ENCODE data around the gene SLU7.
"Not testable (repeated sequence)": the region's sequence is repeated elsewhere in the genome, so short reads cannot be mapped to it uniquely, and the experiment has no call there.

The SLU7 gene

DNA sequence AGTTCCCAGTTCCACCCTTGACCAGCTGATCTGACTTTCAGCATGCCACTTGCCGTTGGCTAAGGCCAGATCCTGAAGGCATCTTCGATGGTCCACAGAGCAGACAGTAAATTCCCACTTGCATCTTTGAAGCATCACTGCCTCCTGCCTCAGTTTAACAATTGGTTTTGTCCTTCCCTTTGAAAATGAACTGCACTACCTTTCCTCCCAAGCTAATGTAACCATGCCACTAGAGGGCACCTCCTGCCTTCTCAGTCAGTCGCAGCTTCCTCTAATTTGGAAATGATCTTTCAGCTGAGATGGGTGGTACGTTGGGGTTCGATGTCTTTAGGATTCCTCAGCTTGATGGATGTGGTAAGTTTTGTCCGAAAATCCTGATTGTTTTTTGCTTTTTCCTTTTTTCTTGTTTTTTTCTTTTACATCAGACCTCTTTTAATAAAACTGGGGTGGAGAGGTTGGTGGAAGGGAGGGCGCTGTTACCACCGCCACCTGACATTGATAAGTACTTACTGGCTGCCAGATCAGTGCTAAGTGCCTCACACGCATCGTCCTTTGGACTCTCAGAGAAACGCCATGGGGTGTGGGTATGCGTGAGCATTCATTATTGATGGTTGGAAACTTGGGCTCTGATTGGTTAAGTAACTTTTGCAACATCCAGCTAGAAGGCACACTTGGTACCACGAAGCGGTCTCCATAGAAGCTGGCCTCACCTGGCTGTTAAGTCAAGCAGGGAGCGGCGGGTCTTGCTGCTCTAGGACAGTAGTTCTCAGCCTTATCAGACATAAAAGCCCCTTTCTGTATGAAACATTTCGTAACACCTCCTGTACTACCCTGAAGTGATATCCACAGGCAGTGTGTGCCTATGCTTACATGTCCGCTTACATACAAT lies 19.7 kb upstream of the SLU7 start:
- TF ChIP-seq, protein P1, sequence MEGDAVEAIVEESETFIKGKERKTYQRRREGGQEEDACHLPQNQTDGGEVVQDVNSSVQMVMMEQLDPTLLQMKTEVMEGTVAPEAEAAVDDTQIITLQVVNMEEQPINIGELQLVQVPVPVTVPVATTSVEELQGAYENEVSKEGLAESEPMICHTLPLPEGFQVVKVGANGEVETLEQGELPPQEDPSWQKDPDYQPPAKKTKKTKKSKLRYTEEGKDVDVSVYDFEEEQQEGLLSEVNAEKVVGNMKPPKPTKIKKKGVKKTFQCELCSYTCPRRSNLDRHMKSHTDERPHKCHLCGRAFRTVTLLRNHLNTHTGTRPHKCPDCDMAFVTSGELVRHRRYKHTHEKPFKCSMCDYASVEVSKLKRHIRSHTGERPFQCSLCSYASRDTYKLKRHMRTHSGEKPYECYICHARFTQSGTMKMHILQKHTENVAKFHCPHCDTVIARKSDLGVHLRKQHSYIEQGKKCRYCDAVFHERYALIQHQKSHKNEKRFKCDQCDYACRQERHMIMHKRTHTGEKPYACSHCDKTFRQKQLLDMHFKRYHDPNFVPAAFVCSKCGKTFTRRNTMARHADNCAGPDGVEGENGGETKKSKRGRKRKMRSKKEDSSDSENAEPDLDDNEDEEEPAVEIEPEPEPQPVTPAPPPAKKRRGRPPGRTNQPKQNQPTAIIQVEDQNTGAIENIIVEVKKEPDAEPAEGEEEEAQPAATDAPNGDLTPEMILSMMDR (IDR thresholded peaks at IDR 0.05), result peak; percentile 65
- H3K4me3 Mint-ChIP-seq, result peak overlapping the region; percentile 78
- H3K36me3 Mint-ChIP-seq (ENCODE audit: low read depth), result no peaks in the 10 kb centered on the region
- H3K9me3 Mint-ChIP-seq, result no peaks in the 10 kb centered on the region
- DNase-seq, result peak; percentile 48
- H3K27me3 Mint-ChIP-seq (ENCODE audit: low read depth, poor library complexity), result no peaks in the 10 kb centered on the region
- no peak overlapping the region for H3K27ac Mint-ChIP-seq
- H3K4me1 Mint-ChIP-seq, result peaks cover 44% of the 10 kb centered on the region

- peaks cover 57% of the 10 kb centered on the region for H3K4me1 Mint-ChIP-seq
- no peak overlapping the region for H3K27ac Mint-ChIP-seq
- H3K9me3 Mint-ChIP-seq, result no peaks in the 10 kb centered on the region
- DNase-seq, result no peak
- TF ChIP-seq, protein P1 (IDR thresholded peaks at IDR 0.05), result no peak
- H3K4me3 Mint-ChIP-seq, result no peak overlapping the region
- H3K27me3 Mint-ChIP-seq (ENCODE audit: low read depth, poor library complexity), result no peaks in the 10 kb centered on the region
- H3K36me3 Mint-ChIP-seq (ENCODE audit: low read depth), result no peaks in the 10 kb centered on the region
Observed at GRCh38 chr5:160437271-160437670, 18.4 kb upstream of the SLU7 start.

- H3K4me3 Mint-ChIP-seq; H3K27me3 Mint-ChIP-seq (ENCODE audit: low read depth, poor library complexity); H3K27ac Mint-ChIP-seq; H3K9me3 Mint-ChIP-seq; DNase-seq; H3K36me3 Mint-ChIP-seq (ENCODE audit: low read depth): not testable (repeated sequence)
- peaks cover 60% of the 10 kb centered on the region for H3K4me1 Mint-ChIP-seq
Observed at GRCh38 chr5:160436661-160437060, 17.8 kb upstream of the SLU7 start.

DNA sequence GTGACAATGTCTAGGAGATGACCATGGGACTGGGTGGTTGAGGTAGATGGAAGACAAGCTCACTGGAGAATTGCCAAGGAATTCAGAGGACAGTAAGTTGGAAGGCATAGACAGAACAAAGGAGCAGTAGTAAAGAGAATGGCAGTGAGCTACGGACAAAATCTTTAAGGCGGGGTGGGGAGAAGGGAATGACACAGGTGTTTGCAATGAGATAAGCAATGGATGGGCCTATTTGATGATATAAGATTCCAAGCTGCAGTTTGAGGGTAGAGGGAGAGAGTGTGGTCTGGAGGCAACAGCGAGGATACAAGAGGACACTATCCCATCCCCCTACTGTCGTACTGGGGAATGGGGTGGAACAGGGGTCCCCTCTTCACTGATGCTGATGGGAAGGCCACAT lies 17.1 kb upstream of the SLU7 start:
- H3K27me3 Mint-ChIP-seq (ENCODE audit: low read depth, poor library complexity), result no peaks in the 10 kb centered on the region
- TF ChIP-seq, protein P1 (IDR thresholded peaks at IDR 0.05), result no peak
- no peaks in the 10 kb centered on the region for H3K9me3 Mint-ChIP-seq
- H3K36me3 Mint-ChIP-seq (ENCODE audit: low read depth), result no peaks in the 10 kb centered on the region
- DNase-seq, result no peak
- peaks cover 65% of the 10 kb centered on the region for H3K4me1 Mint-ChIP-seq
- no peak overlapping the region for H3K27ac Mint-ChIP-seq
- no peak overlapping the region for H3K4me3 Mint-ChIP-seq

DNA sequence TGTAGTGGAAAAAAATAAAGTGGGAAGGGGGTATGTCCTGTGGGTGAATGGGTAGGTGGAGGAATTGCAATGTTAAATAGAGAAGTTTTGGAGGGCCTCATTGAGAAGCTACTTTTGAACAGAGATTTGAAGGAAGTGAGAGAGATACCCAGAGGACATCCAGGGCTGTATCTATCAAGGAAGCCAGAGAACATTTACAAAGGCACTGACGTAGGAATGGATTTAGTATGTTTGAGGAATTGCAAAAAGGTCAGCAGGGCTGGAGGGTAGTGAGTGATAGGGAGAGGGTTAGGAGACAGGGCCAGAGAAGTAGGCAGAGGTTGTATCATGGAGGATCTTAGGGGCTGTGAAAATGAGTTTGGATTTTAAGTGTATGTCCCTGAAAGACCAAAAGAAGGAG lies 16.7 kb upstream of the SLU7 start:
- Mint-ChIP-seq H3K4me3 (no peak overlapping the region), H3K27ac (no peak overlapping the region), H3K9me3 (no peaks in the 10 kb centered on the region), H3K36me3 (ENCODE audit: low read depth) (no peaks in the 10 kb centered on the region), H3K4me1 (peaks cover 70% of the 10 kb centered on the region), H3K27me3 (ENCODE audit: low read depth, poor library complexity) (no peaks in the 10 kb centered on the region)
- TF ChIP-seq, protein P1 (IDR thresholded peaks at IDR 0.05), result no peak
- DNase-seq, result no peak

GRCh38 chr5:160434022-160434531 lies 15.2 kb upstream of the SLU7 start:
- TF ChIP-seq, protein P1 (IDR thresholded peaks at IDR 0.05), result no peak
- Mint-ChIP-seq H3K4me3 (peak overlapping the region; percentile 56), H3K4me1 (peaks cover 75% of the 10 kb centered on the region), H3K27ac (peak overlapping the region; percentile 86), H3K27me3 (ENCODE audit: low read depth, poor library complexity) (no peaks in the 10 kb centered on the region), H3K9me3 (no peaks in the 10 kb centered on the region), H3K36me3 (ENCODE audit: low read depth) (peaks cover 7% of the 10 kb centered on the region)
- peak; percentile 85 for DNase-seq

Measured in nephron progenitor cell (in vitro differentiated cells).